ENCODE data around the gene PLCH2. TPM values are rescaled to one million over a fixed set of nuclear protein-coding genes. Genes with fewer than 3 reads are reported as not detected.

The PLCH2 gene
- total and polyA plus RNA-seq, 2 donors = 7.0 to 13.4 TPM

- Histone ChIP-seq H3K4me3 (ENCODE audit: low read depth, low read length) (no peak overlapping the region), H3K4me1 (ENCODE audit: insufficient read depth) (no peaks in the 10 kb centered on the region), H3K27ac (ENCODE audit: low read depth) (no peak overlapping the region), H3K36me3 (ENCODE audit: insufficient read depth) (no peaks in the 10 kb centered on the region)
- WGBS = 35% methylated on average over 27 of the region's 27 CpGs
- no peak for DNase-seq (ENCODE audit: extremely low spot score)
Observed at GRCh38 chr1:2470290-2471158, 5.6 kb upstream of the PLCH2 start.

GRCh38 chr1:2471159-2471471, 5.0 kb upstream of the PLCH2 start:
- DNase-seq (ENCODE audit: extremely low spot score) = no peak
- Histone ChIP-seq H3K27ac (ENCODE audit: low read depth) (no peak overlapping the region), H3K4me1 (ENCODE audit: insufficient read depth) (no peaks in the 10 kb centered on the region), H3K4me3 (ENCODE audit: low read depth, low read length) (no peak overlapping the region), H3K36me3 (ENCODE audit: insufficient read depth) (no peaks in the 10 kb centered on the region)
- 77% methylated on average over 7 of the region's 7 CpGs for WGBS

- no peak overlapping the region for H3K27ac ChIP-seq (ENCODE audit: low read depth)
- WGBS = 86% methylated on average over 15 of the region's 15 CpGs
- no peak for DNase-seq (ENCODE audit: extremely low spot score)
Observed at GRCh38 chr1:2471587-2472001, 4.5 kb upstream of the PLCH2 start.

GRCh38 chr1:2472109-2472508, 4.0 kb upstream of the PLCH2 start:
- Histone ChIP-seq H3K4me3 (ENCODE audit: low read depth, low read length) (no peak overlapping the region), H3K36me3 (ENCODE audit: insufficient read depth) (no peaks in the 10 kb centered on the region), H3K27ac (ENCODE audit: low read depth) (no peak overlapping the region), H3K4me1 (ENCODE audit: insufficient read depth) (no peaks in the 10 kb centered on the region)
- 36% methylated on average over 17 of the region's 17 CpGs for WGBS
- DNase-seq (ENCODE audit: extremely low spot score) = no peak

More at GRCh38 chr1:2471587-2472001, 4.5 kb upstream of the PLCH2 start:
- H3K4me3 ChIP-seq (ENCODE audit: low read depth, low read length) = no peak overlapping the region
- H3K4me1 ChIP-seq (ENCODE audit: insufficient read depth) = no peaks in the 10 kb centered on the region
- H3K36me3 ChIP-seq (ENCODE audit: insufficient read depth) = no peaks in the 10 kb centered on the region

GRCh38 chr1:2472561-2473177, 3.4 kb upstream of the PLCH2 start:
- Histone ChIP-seq H3K27ac (ENCODE audit: low read depth) (no peak overlapping the region), H3K4me3 (ENCODE audit: low read depth, low read length) (no peak overlapping the region), H3K36me3 (ENCODE audit: insufficient read depth) (no peaks in the 10 kb centered on the region), H3K4me1 (ENCODE audit: insufficient read depth) (no peaks in the 10 kb centered on the region)
- WGBS = 70% methylated on average over 25 of the region's 25 CpGs
- DNase-seq (ENCODE audit: extremely low spot score) = no peak

- Histone ChIP-seq H3K4me1 (ENCODE audit: insufficient read depth) (no peaks in the 10 kb centered on the region), H3K27ac (ENCODE audit: low read depth) (no peak overlapping the region), H3K36me3 (ENCODE audit: insufficient read depth) (no peaks in the 10 kb centered on the region), H3K4me3 (ENCODE audit: low read depth, low read length) (no peak overlapping the region)
- DNase-seq (ENCODE audit: extremely low spot score) = no peak
- WGBS = 92% methylated on average over 13 of the region's 13 CpGs
Observed at GRCh38 chr1:2473198-2473597, 2.9 kb upstream of the PLCH2 start.

GRCh38 chr1:2474104-2474844, 1.8 kb upstream of the PLCH2 start:
- 43% methylated on average over 17 of the region's 17 CpGs for WGBS
- no peak for DNase-seq (ENCODE audit: extremely low spot score)

GRCh38 chr1:2474933-2475371, 1.1 kb upstream of the PLCH2 start:
- DNase-seq (ENCODE audit: extremely low spot score) = no peak
- H3K4me1 ChIP-seq (ENCODE audit: insufficient read depth) = no peaks in the 10 kb centered on the region
- WGBS = 41% methylated on average over 13 of the region's 13 CpGs
- no peak overlapping the region for H3K4me3 ChIP-seq (ENCODE audit: low read depth, low read length)
- H3K36me3 ChIP-seq (ENCODE audit: insufficient read depth) = no peaks in the 10 kb centered on the region
- no peak overlapping the region for H3K27ac ChIP-seq (ENCODE audit: low read depth)

More at GRCh38 chr1:2474104-2474844, 1.8 kb upstream of the PLCH2 start:
- Histone ChIP-seq H3K4me1 (ENCODE audit: insufficient read depth) (no peaks in the 10 kb centered on the region), H3K27ac (ENCODE audit: low read depth) (no peak overlapping the region), H3K36me3 (ENCODE audit: insufficient read depth) (no peaks in the 10 kb centered on the region), H3K4me3 (ENCODE audit: low read depth, low read length) (no peak overlapping the region)

GRCh38 chr1:2475571-2475970, 518 bp upstream of the PLCH2 start:
- H3K4me3 ChIP-seq (ENCODE audit: low read depth, low read length) = no peak overlapping the region
- no peak overlapping the region for H3K27ac ChIP-seq (ENCODE audit: low read depth)
- 84% methylated on average over 12 of the region's 12 CpGs for WGBS
- no peaks in the 10 kb centered on the region for H3K4me1 ChIP-seq (ENCODE audit: insufficient read depth)
- no peak for DNase-seq (ENCODE audit: extremely low spot score)
- no peaks in the 10 kb centered on the region for H3K36me3 ChIP-seq (ENCODE audit: insufficient read depth)

GRCh38 chr1:2477309-2477708, 1.2 kb downstream of the PLCH2 start:
- no peak overlapping the region for H3K4me3 ChIP-seq (ENCODE audit: low read depth, low read length)
- 68% methylated on average over 12 of the region's 12 CpGs for WGBS
- no peak for DNase-seq (ENCODE audit: extremely low spot score)
- no peaks in the 10 kb centered on the region for H3K36me3 ChIP-seq (ENCODE audit: insufficient read depth)
- H3K27ac ChIP-seq (ENCODE audit: low read depth) = no peak overlapping the region
- no peaks in the 10 kb centered on the region for H3K4me1 ChIP-seq (ENCODE audit: insufficient read depth)

- WGBS = 67% methylated on average over 35 of the region's 35 CpGs
- DNase-seq (ENCODE audit: extremely low spot score) = no peak
- H3K36me3 ChIP-seq (ENCODE audit: insufficient read depth) = no peaks in the 10 kb centered on the region
- no peaks in the 10 kb centered on the region for H3K4me1 ChIP-seq (ENCODE audit: insufficient read depth)
- H3K27ac ChIP-seq (ENCODE audit: low read depth) = no peak overlapping the region
- H3K4me3 ChIP-seq (ENCODE audit: low read depth, low read length) = no peak overlapping the region
Observed at GRCh38 chr1:2477791-2478499, 1.9 kb downstream of the PLCH2 start.

- no peaks in the 10 kb centered on the region for H3K4me1 ChIP-seq (ENCODE audit: insufficient read depth)
- no peak overlapping the region for H3K4me3 ChIP-seq (ENCODE audit: low read depth, low read length)
- no peak for DNase-seq (ENCODE audit: extremely low spot score)
- 76% methylated on average over 20 of the region's 20 CpGs for WGBS
- no peak overlapping the region for H3K27ac ChIP-seq (ENCODE audit: low read depth)
- H3K36me3 ChIP-seq (ENCODE audit: insufficient read depth) = no peaks in the 10 kb centered on the region
Observed at GRCh38 chr1:2479186-2479585, 3.1 kb downstream of the PLCH2 start.

- no peak overlapping the region for H3K4me3 ChIP-seq (ENCODE audit: low read depth, low read length)
- H3K27ac ChIP-seq (ENCODE audit: low read depth) = no peak overlapping the region
- DNase-seq (ENCODE audit: extremely low spot score) = no peak
- 85% methylated on average over 28 of the region's 28 CpGs for WGBS
- H3K36me3 ChIP-seq (ENCODE audit: insufficient read depth) = no peaks in the 10 kb centered on the region
- no peaks in the 10 kb centered on the region for H3K4me1 ChIP-seq (ENCODE audit: insufficient read depth)
Observed at GRCh38 chr1:2479618-2480017, 3.5 kb downstream of the PLCH2 start.

Measured in urinary bladder (tissue), 4 donors.